HEK293T (cell line): ENCODE data around the gene INPP5A.

ENCODE experiments used
- ARNT ChIP-seq: fragments of 450-650 bp; IDR thresholded peaks from 2 replicates; pipeline ENCODE4 v1.6.1; 2017; ENCODE audit warnings: mild to moderate bottlenecking
- BHLHE40 ChIP-seq: fragments of 450-650 bp; IDR thresholded peaks from 2 replicates; pipeline ENCODE4 v1.6.1; 2016; ENCODE audit warnings: mild to moderate bottlenecking, moderate library complexity, borderline replicate concordance
- CTBP1 ChIP-seq: fragments of 450-650 bp; IDR thresholded peaks from 2 replicates; pipeline ENCODE4 v1.6.1; 2016; ENCODE audit warnings: borderline replicate concordance
- ELF4 ChIP-seq: fragments of 450-650 bp; IDR thresholded peaks from 2 replicates; pipeline ENCODE4 v1.6.1; 2017; ENCODE audit warnings: antibody characterized with exemption
- FOXA1 ChIP-seq: fragments of 450-650 bp; IDR thresholded peaks from 2 replicates; pipeline ENCODE4 v1.6.1; 2016; ENCODE audit warnings: mild to moderate bottlenecking
- FOXM1 ChIP-seq: fragments of 450-650 bp; IDR thresholded peaks from 2 replicates; pipeline ENCODE4 v1.6.1; 2017; ENCODE audit warnings: mild to moderate bottlenecking, borderline replicate concordance
- HDGF ChIP-seq: fragments of 450-650 bp; IDR thresholded peaks from 2 replicates; pipeline ENCODE4 v1.6.1; 2017; ENCODE audit warnings: antibody characterized with exemption, borderline replicate concordance
- NFRKB ChIP-seq: fragments of 450-650 bp; IDR thresholded peaks from 2 replicates; pipeline ENCODE4 v1.6.1; 2016; ENCODE audit warnings: mild to moderate bottlenecking, moderate library complexity
- SP1 ChIP-seq: fragments of 450-650 bp; IDR thresholded peaks from 2 replicates; pipeline ENCODE4 v1.6.1; 2017
- SUZ12 ChIP-seq: fragments of 450-650 bp; IDR thresholded peaks from 2 replicates; pipeline ENCODE4 v1.6.1; 2016; ENCODE audit warnings: mild to moderate bottlenecking
- TARDBP ChIP-seq: fragments of 450-650 bp; IDR thresholded peaks from 2 replicates; pipeline ENCODE4 v1.6.1; 2016
- ZNF384 ChIP-seq: fragments of 450-650 bp; IDR thresholded peaks from 2 replicates; pipeline ENCODE4 v1.6.1; 2016

GRCh38 chr10:132585732-132586722 is 48.4 kb downstream of the INPP5A start:
- no peak for TF ChIP-seq TARDBP
- no peak for TF ChIP-seq BHLHE40
- TF ChIP-seq ARNT = no peak
- no peak for TF ChIP-seq SUZ12
- no peak for TF ChIP-seq SP1
- no peak for TF ChIP-seq ELF4
- no peak for TF ChIP-seq ZNF384
- TF ChIP-seq NFRKB = no peak
- no peak for TF ChIP-seq CTBP1
- TF ChIP-seq FOXM1 = no peak
- TF ChIP-seq HDGF = no peak
- no peak for TF ChIP-seq FOXA1
